HepG2 (cell line): Measurements from ENCODE around the gene CERS1. TPM values are rescaled to one million over a fixed set of nuclear protein-coding genes. Genes with fewer than 3 reads are reported as not detected.

Experiments
- ATAC-seq: fragments of 200-7000 bp; cut with Tn5 transposase; 3 replicates; pipeline ENCODE4 v1.9.1; 2020; ENCODE audit warnings: mild to moderate bottlenecking, moderate library complexity
- BruUV-seq: library from RNA; stranded (reverse); fragments of 400-500 nt; replicated peaks from 2 replicates; lab custom pipeline; 2021; lab: Mats Ljungman, UMichigan
- CTCF ChIA-PET: fragments of 300-600 bp; formaldehyde crosslinking; extraction: SDS; loops from one replicate; lab custom pipeline; 2021; ENCODE audit warnings: low total read pairs, inconsistent platforms, low intra/inter-chr PET ratio; lab: Yijun Ruan, JAX
- POLR2A ChIA-PET: fragments of 350-600 bp; sonication (Branson Sonifier 250); formaldehyde crosslinking; loops from one replicate; lab custom pipeline; 2020; ENCODE audit warnings: antibody characterized with exemption, inconsistent platforms; lab: Yijun Ruan, JAX
- DNase-seq: peaks from one replicate; pipeline ENCODE4 v3.0.0-alpha.2; 2015; ENCODE audit warnings: low spot score
- FAIRE-seq: peaks from 3 replicates; lab custom pipeline; 2011; peaks lifted over from hg19 to GRCh38; lab: Jason Lieb, UNC
- H2AFZ ChIP-seq: one replicate; pipeline ENCODE4 v1.6.1; 2011; ENCODE audit warnings: low read length, inconsistent platforms
- H3K27ac ChIP-seq: fragments of 300-600 bp; 3 replicates; pipeline ENCODE4 v1.8.0; 2011; ENCODE audit warnings: mixed run types, mild to moderate bottlenecking, mixed read lengths, low read length, inconsistent platforms; ENCODE audit not compliant: insufficient read depth; ENCODE audit errors: extremely low read length
- H3K27me3 ChIP-seq, 2 experiments: fragments of 200-600 bp in 1 of 2; 2 replicates in 1 of 2; 3 replicates in 1 of 2; pipeline versions ENCODE4 v1.6.0 to v1.8.0; 2011; ENCODE audit warnings: low read length in 2 of 2, mild to moderate bottlenecking in 2 of 2, moderate library complexity in 2 of 2, inconsistent platforms in 1 of 2; ENCODE audit not compliant: insufficient read depth in 2 of 2, control insufficient read depth in 1 of 2
- H3K36me3 ChIP-seq, 2 experiments: fragments of 200-600 bp in 1 of 2; replicated peaks in 1 of 2; 2 replicates in 1 of 2; 3 replicates in 1 of 2; pipeline versions ENCODE4 v1.5.1 to v1.8.0; 2011; ENCODE audit warnings: low read length in 2 of 2, inconsistent platforms in 1 of 2; ENCODE audit not compliant: insufficient read depth in 2 of 2, control insufficient read depth in 1 of 2
- H3K4me1 ChIP-seq: 2 replicates; pipeline ENCODE4 v1.5.1; 2012; ENCODE audit warnings: low read length, inconsistent platforms; ENCODE audit not compliant: insufficient read depth
- H3K4me2 ChIP-seq: 2 replicates; pipeline ENCODE4 v1.6.0; 2011; ENCODE audit warnings: low read depth, low read length, inconsistent platforms
- H3K4me3 ChIP-seq, 3 experiments: fragments of 200-600 bp in 1 of 3; sonication (generic), shearing (Covaris generic) in 1 of 3; replicated peaks in 1 of 3; 2 replicates each; pipeline ENCODE4 v1.5.1; 2011 to 2016; ENCODE audit warnings: low read length in 3 of 3, inconsistent platforms in 2 of 3, low read depth in 2 of 3, mild to moderate bottlenecking in 2 of 3, control low read depth in 1 of 3, mixed read lengths in 1 of 3; ENCODE audit not compliant: insufficient read depth in 1 of 3
- H3K79me2 ChIP-seq: one replicate; pipeline ENCODE4 v1.6.1; 2011; ENCODE audit warnings: low read length, inconsistent platforms; ENCODE audit not compliant: insufficient read depth
- H3K9ac ChIP-seq: 2 replicates; pipeline ENCODE4 v1.6.0; 2011; ENCODE audit warnings: mild to moderate bottlenecking, low read depth, low read length, inconsistent platforms; ENCODE audit not compliant: insufficient read depth
- H3K9me3 ChIP-seq: 2 replicates; pipeline ENCODE4 v1.5.1; 2012; ENCODE audit warnings: mild to moderate bottlenecking, low read length
- H4K20me1 ChIP-seq: 2 replicates; pipeline ENCODE4 v1.6.0; 2011; ENCODE audit warnings: inconsistent platforms, mild to moderate bottlenecking, low read length, moderate library complexity; ENCODE audit not compliant: insufficient read depth
- AGO2 ChIP-seq: fragments of 200-400 bp; formaldehyde crosslinking; optimal IDR thresholded peaks from 2 replicates; pipeline ENCODE3; 2017; ENCODE audit warnings: mild to moderate bottlenecking, low read depth, low read length, moderate library complexity
- FOXA1 ChIP-seq, 2 experiments: fragments of 450-650 bp in 1 of 2; sonication (generic) in 1 of 2; formaldehyde crosslinking in 1 of 2; IDR thresholded peaks; 2 replicates each; pipeline versions ENCODE4 v1.4.0 to v1.6.1; 2016 to 2020; ENCODE audit warnings: missing genetic modification reagents in 1 of 2
- FOXA3 ChIP-seq: IDR thresholded peaks from 2 replicates; pipeline ENCODE4 v1.6.1; 2016; ENCODE audit warnings: missing genetic modification reagents, missing compliant biosample characterization
- MXI1 ChIP-seq: IDR thresholded peaks from 3 replicates; pipeline ENCODE4 v1.6.1; 2012; ENCODE audit warnings: low read depth, low read length, inconsistent platforms, borderline replicate concordance
- NR3C1 ChIP-seq: sonication (generic); formaldehyde crosslinking; IDR thresholded peaks from 2 replicates; pipeline ENCODE4 v1.4.0; 2020; ENCODE audit warnings: missing genetic modification reagents
- RAD21 ChIP-seq: fragments of 450-650 bp; formaldehyde crosslinking; IDR thresholded peaks from 2 replicates; pipeline ENCODE4 v1.5.0; 2020; ENCODE audit warnings: mild to moderate bottlenecking
- SALL1 ChIP-seq: sonication (generic); formaldehyde crosslinking; IDR thresholded peaks from 2 replicates; pipeline ENCODE4 v1.8.0; 2022; ENCODE audit warnings: mild to moderate bottlenecking, missing genetic modification reagents
- SAP130 ChIP-seq: IDR thresholded peaks from 2 replicates; pipeline ENCODE4 v1.6.1; 2016; ENCODE audit warnings: low read depth
- TERF1 ChIP-seq: sonication (generic); formaldehyde crosslinking; IDR thresholded peaks from 2 replicates; pipeline ENCODE4 v1.8.0; 2022; ENCODE audit warnings: mild to moderate bottlenecking, missing genetic modification reagents, moderate library complexity
- ZFY ChIP-seq: sonication (generic); formaldehyde crosslinking; IDR thresholded peaks from 2 replicates; pipeline ENCODE4 v1.4.0; 2020; ENCODE audit warnings: missing genetic modification reagents
- ZNF30 ChIP-seq: sonication (generic); formaldehyde crosslinking; IDR thresholded peaks from 2 replicates; pipeline ENCODE4 v1.5.0; 2020; ENCODE audit warnings: mild to moderate bottlenecking, missing genetic modification reagents
- WGBS: methylation state at CpG from one replicate; pipeline ENCODE4 v1.1.6; 2017; ENCODE audit warnings: low lambda C conversion rate; 5-methylcytosine and 5-hydroxymethylcytosine counted together
- in situ Hi-C: cut with HindIII; loops from 2 replicates; pipeline ENCODE4 v1.10.0; 2017; ENCODE audit warnings: low pct_unique_long_range_greater_than_20kb; ENCODE audit not compliant: extremely low pct_ligation_motif_present
- intact Hi-C: fragments of 100-400 bp; cut with micrococcal nuclease; formaldehyde crosslinking; loops from one replicate; pipeline ENCODE4 v1.10.0; 2022; ENCODE audit not compliant: unreplicated experiment
- polyA plus RNA-seq, 8 experiments: library from polyadenylated mRNA; depleted of rRNA in 3 of 8; stranded (reverse) in 7 of 8; unstranded in 1 of 8; fragments of >200 nt; fragmentation: Illumina TruSeq in 4 of 8; extraction: Trizol in 4 of 8; gene quantifications; 2 replicates each; pipeline versions ENCODE4 v1.2.1 to v1.2.3, GENCODE V29; 2011 to 2016; ENCODE audit warnings: low read depth in 4 of 8, missing spikeins in 1 of 8, mixed read lengths in 1 of 8; ENCODE audit not compliant: insufficient read depth in 1 of 8
- total RNA-seq, 5 experiments: library from RNA; depleted of rRNA; stranded (reverse); fragments of >200 nt; fragmentation: Illumina TruSeq; extraction: Trizol; gene quantifications; 2 replicates each; pipeline ENCODE4 v1.2.3, GENCODE V29; 2016; ENCODE audit warnings: low read depth in 1 of 5
- TF ChIP-seq, protein P1 (sequence below): sonication (generic); formaldehyde crosslinking; IDR thresholded peaks from 2 replicates; pipeline ENCODE4 v1.5.1; 2020; ENCODE audit warnings: mild to moderate bottlenecking, missing genetic modification reagents, moderate library complexity
- TF ChIP-seq, protein P2 (sequence below): sonication (generic); formaldehyde crosslinking; IDR thresholded peaks from 2 replicates; pipeline ENCODE4 v1.9.0; 2021; ENCODE audit warnings: missing genetic modification reagents, borderline replicate concordance

CERS1 gene
- total and polyA plus RNA-seq, 2 of the 13 experiments (the other 11 are each of a cell fraction or from before 2014, with no cell fraction given) = 4.6 to 9.8 TPM

DNA sequence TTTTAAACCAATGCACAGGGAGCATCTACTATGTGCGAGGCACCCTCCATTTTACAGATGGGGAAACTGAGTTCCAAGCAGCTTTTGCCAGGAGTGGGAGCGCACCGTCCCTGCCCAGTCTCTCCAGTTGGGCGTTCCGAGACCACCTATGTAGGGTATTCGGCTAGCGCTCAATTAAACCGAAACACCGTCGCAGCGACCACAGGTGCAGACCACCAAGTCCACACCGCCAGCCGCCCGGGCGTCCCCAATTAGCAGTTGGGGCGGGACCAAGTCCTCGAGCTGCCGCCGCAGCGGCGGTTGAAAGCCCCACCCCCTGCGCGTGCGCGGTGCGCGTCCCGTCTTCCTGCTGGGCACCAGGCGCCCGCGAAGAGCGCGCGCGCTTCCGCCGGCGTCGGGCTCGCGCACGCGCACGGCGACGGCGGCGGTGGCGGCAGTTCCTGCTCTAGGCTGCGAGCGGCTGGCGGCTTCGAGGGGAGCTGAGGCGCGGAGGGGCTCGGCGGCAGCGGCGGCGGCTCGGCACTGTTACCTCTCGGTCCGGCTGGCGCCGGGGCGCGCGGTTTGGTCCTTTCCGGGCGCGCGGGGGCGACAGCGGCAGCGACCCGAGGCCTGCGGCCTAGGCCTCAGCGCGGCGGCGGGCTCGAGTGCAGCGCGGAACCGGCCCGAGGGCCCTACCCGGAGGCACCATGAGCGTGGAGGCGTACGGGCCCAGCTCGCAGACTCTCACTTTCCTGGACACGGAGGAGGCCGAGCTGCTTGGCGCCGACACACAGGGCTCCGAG lies 64.2 kb downstream of the CERS1 start, which contains the start of gene UPF1:
Gene UPF1 (plus strand): TSS at position 436 of the 782 bp plus-strand sequence. CDS start 251 bp downstream, at position 687.
- Histone ChIP-seq H3K36me3 (peaks cover 0 to 17% of the 10 kb centered on the region in 2 experiments; a peak in 3 of 5 replicates), H3K4me1 (peaks cover 42% of the 10 kb centered on the region), H4K20me1 (peaks cover 38% of the 10 kb centered on the region), H2AFZ (peak within 1 kb of the TSS; percentile 71), H3K27ac (peak within 1 kb of the TSS; percentile 75), H3K79me2 (peaks cover 48% of the 10 kb centered on the region), H3K4me3 (peak within 1 kb of the TSS; percentile 74 to 80 (median 80)), H3K9ac (peak within 1 kb of the TSS; percentile 96), H3K4me2 (peak within 1 kb of the TSS; percentile 95), H3K9me3 (no peaks in the 10 kb centered on the region), H3K27me3 (peaks cover 0 to 1% of the 10 kb centered on the region in 2 experiments; a peak in 1 of 5 replicates)
- FAIRE-seq (no peak), DNase-seq (peak; percentile 82), ATAC-seq (peak; percentile 70)
- intact Hi-C loops = loop anchor here (5.0 kb wide), 1 partner anchor 34 kb away; no protein-coding TSS in a partner anchor
- BruUV-seq = no TSS peak
- ChIA-PET CTCF (no interaction called here), POLR2A (interaction anchor here (0.8 to 2.4 kb wide), 9 partner anchors 9 to 273 kb away, joined by 3 to 23 read pairs (median 4); partner anchors contain the start of genes COMP, COPE and DDX49)
- WGBS = 6% methylated on average over 10 of the region's 96 CpGs
- in situ Hi-C loops = no loop called here
- TF ChIP-seq, protein P1, sequence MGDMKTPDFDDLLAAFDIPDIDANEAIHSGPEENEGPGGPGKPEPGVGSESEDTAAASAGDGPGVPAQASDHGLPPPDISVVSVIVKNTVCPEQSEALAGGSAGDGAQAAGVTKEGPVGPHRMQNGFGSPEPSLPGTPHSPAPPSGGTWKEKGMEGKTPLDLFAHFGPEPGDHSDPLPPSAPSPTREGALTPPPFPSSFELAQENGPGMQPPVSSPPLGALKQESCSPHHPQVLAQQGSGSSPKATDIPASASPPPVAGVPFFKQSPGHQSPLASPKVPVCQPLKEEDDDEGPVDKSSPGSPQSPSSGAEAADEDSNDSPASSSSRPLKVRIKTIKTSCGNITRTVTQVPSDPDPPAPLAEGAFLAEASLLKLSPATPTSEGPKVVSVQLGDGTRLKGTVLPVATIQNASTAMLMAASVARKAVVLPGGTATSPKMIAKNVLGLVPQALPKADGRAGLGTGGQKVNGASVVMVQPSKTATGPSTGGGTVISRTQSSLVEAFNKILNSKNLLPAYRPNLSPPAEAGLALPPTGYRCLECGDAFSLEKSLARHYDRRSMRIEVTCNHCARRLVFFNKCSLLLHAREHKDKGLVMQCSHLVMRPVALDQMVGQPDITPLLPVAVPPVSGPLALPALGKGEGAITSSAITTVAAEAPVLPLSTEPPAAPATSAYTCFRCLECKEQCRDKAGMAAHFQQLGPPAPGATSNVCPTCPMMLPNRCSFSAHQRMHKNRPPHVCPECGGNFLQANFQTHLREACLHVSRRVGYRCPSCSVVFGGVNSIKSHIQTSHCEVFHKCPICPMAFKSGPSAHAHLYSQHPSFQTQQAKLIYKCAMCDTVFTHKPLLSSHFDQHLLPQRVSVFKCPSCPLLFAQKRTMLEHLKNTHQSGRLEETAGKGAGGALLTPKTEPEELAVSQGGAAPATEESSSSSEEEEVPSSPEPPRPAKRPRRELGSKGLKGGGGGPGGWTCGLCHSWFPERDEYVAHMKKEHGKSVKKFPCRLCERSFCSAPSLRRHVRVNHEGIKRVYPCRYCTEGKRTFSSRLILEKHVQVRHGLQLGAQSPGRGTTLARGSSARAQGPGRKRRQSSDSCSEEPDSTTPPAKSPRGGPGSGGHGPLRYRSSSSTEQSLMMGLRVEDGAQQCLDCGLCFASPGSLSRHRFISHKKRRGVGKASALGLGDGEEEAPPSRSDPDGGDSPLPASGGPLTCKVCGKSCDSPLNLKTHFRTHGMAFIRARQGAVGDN = peak; percentile 71
- peak; percentile 78; the same call in 1 of the 2 replicates for TF ChIP-seq TERF1 (CRISPR knock-in tag)
- TF ChIP-seq FOXA3 (CRISPR knock-in tag) = no peak
- TF ChIP-seq SAP130 (CRISPR knock-in tag) = peak; percentile 55
- peak; percentile 66 for TF ChIP-seq SALL1 (CRISPR knock-in tag)
- TF ChIP-seq FOXA1 (IDR thresholded peaks at IDR 0.05) = no peak
- TF ChIP-seq FOXA1 (CRISPR knock-in tag; IDR thresholded peaks at IDR 0.05) = 0 out of 2 replicates have a peak, but pooled peaks have one; percentile 2
- TF ChIP-seq, protein P2, sequence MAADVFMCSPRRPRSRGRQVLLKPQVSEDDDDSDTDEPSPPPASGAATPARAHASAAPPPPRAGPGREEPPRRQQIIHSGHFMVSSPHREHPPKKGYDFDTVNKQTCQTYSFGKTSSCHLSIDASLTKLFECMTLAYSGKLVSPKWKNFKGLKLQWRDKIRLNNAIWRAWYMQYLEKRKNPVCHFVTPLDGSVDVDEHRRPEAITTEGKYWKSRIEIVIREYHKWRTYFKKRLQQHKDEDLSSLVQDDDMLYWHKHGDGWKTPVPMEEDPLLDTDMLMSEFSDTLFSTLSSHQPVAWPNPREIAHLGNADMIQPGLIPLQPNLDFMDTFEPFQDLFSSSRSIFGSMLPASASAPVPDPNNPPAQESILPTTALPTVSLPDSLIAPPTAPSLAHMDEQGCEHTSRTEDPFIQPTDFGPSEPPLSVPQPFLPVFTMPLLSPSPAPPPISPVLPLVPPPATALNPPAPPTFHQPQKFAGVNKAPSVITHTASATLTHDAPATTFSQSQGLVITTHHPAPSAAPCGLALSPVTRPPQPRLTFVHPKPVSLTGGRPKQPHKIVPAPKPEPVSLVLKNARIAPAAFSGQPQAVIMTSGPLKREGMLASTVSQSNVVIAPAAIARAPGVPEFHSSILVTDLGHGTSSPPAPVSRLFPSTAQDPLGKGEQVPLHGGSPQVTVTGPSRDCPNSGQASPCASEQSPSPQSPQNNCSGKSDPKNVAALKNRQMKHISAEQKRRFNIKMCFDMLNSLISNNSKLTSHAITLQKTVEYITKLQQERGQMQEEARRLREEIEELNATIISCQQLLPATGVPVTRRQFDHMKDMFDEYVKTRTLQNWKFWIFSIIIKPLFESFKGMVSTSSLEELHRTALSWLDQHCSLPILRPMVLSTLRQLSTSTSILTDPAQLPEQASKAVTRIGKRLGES (CRISPR knock-in tag) = peak; percentile 46; the same call in 1 of the 2 replicates
- peak; percentile 52 for TF ChIP-seq AGO2
- TF ChIP-seq MXI1 = peak; percentile 42; the same call in 1 of the 3 replicates
- TF ChIP-seq ZNF30 (CRISPR knock-in tag) = no peak
- no peak for TF ChIP-seq NR3C1 (CRISPR knock-in tag)
- TF ChIP-seq ZFY (CRISPR knock-in tag) = peak; percentile 100
- TF ChIP-seq RAD21 = peak; percentile 9; the same call in 1 of the 2 replicates
